ENCODE results near the gene TRPM6.

DNA sequence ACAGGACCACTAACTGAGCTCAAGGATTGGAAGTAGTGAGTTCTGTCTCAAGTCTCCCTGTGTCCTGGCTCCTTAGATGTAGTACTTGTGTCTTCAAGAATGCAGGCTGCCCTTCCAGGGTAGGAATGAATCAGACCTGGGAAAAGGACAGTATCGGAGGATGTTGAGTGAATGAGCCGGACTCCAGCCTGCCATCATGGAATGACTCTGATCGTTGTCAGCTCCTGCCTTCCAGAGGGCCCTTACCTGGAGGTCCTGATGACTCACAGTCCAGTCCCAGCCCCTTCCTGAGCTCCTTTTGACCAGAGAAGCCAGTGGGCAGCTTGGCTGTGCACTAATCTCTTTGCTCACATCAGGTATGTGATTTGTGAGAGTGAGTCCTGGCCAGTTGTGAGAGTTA is 161.1 kb downstream of the TRPM6 start:
- no peak for TF ChIP-seq POLR2A (IDR thresholded peaks at IDR 0.05)
- TF ChIP-seq CTCF (IDR thresholded peaks at IDR 0.05) = no peak
